Naive B cell (primary cell): ENCODE data around the gene TBC1D9. TPM values are rescaled to one million over a fixed set of nuclear protein-coding genes. Genes with fewer than 3 reads are reported as not detected.

Source experiments
- ATAC-seq, 2 donors: fragments of 150-1000 bp; cut with Tn5 transposase; 2 replicates each; pipeline ENCODE4 v1.10.0; 2021; ENCODE audit warnings: low read depth in 2 of 2, mild to moderate bottlenecking in 2 of 2, moderate library complexity in 2 of 2
- DNase-seq: peaks from one replicate; pipeline ENCODE4 v3.0.0; 2022
- H3K27ac Mint-ChIP-seq, 6 donors: one replicate each; pipeline ENCODE4 v1.8.0; 2020 to 2022; ENCODE audit warnings: mild to moderate bottlenecking in 6 of 6, mixed read lengths in 6 of 6, moderate library complexity in 5 of 6, inconsistent platforms in 2 of 6
- H3K27me3 Mint-ChIP-seq, 3 donors: one replicate each; pipeline ENCODE4 v1.8.0; 2021 to 2022; ENCODE audit warnings: mixed read lengths in 3 of 3, mild to moderate bottlenecking in 1 of 3
- H3K36me3 Mint-ChIP-seq, 2 donors: one replicate each; pipeline ENCODE4 v1.8.0; 2020 to 2022; ENCODE audit warnings: mixed read lengths in 2 of 2, inconsistent platforms in 1 of 2, mild to moderate bottlenecking in 1 of 2
- H3K4me1 Mint-ChIP-seq, 3 donors: one replicate each; pipeline ENCODE4 v1.8.0; 2020 to 2022; ENCODE audit warnings: mixed read lengths in 3 of 3, inconsistent platforms in 1 of 3, mild to moderate bottlenecking in 1 of 3, moderate library complexity in 1 of 3
- H3K4me3 Mint-ChIP-seq, 8 donors: one replicate each; pipeline ENCODE4 v1.8.0; 2020 to 2022; ENCODE audit warnings: mild to moderate bottlenecking in 8 of 8, mixed read lengths in 8 of 8, moderate library complexity in 8 of 8, inconsistent platforms in 2 of 8
- H3K9me3 Mint-ChIP-seq, 7 donors: one replicate each; pipeline ENCODE4 v1.8.0; 2020 to 2022; ENCODE audit warnings: mixed read lengths in 7 of 7, mild to moderate bottlenecking in 5 of 7, inconsistent platforms in 2 of 7, moderate library complexity in 1 of 7
- polyA plus RNA-seq, 6 donors: library from polyadenylated mRNA; unstranded; fragments of 300-500 nt; fragmentation: Illumina TruSeq; gene quantifications; one replicate each; pipeline ENCODE4 v1.2.3, GENCODE V29; 2021; ENCODE audit warnings: low read depth in 6 of 6

Gene TBC1D9
- polyA plus RNA-seq, 6 donors from 2014 or later, result 4.4 to 38.9 (median 21.2) TPM

GRCh38 chr4:140693562-140693961 lies 62.6 kb downstream of the TBC1D9 start:
- no peak for ATAC-seq
- Mint-ChIP-seq H3K27me3 (no peaks in the 10 kb centered on the region), H3K4me1 (peaks cover 38 to 49% (median 41%) of the 10 kb centered on the region in 3 donors), H3K9me3 (no peaks in the 10 kb centered on the region), H3K36me3 (peaks cover 11 to 20% of the 10 kb centered on the region in 2 donors), H3K4me3 (no peak overlapping the region), H3K27ac (peak overlapping the region in 1 of 6 donors; percentile 47)
- no peak for DNase-seq

DNA sequence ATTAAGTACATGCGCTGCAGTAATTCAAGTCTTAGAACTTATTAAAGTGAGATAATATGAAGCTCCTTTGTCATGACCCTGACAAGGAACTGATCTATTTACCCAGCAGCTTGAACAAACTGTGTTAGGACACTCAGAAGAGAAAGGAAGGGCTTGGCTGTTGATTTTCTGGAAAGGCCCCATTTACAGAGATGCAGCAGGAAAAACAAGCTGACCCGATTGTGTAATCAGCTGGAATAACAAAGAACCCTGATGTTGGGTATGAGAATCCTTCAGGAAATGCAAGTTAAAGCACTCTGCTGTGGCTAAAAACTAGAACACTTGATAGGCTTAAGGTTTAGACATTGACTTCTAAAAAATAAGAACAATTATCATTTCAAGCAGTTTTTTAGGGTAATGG lies 64.8 kb downstream of the TBC1D9 start:
- no peak overlapping the region for H3K4me3 Mint-ChIP-seq
- no peaks in the 10 kb centered on the region for H3K27me3 Mint-ChIP-seq
- no peak for ATAC-seq
- H3K4me1 Mint-ChIP-seq, result peaks cover 31 to 43% (median 43%) of the 10 kb centered on the region in 3 donors
- H3K27ac Mint-ChIP-seq, result peak overlapping the region in 1 of 6 donors; percentile 28
- no peak for DNase-seq
- H3K9me3 Mint-ChIP-seq, result no peaks in the 10 kb centered on the region
- peaks cover 7% of the 10 kb centered on the region in 2 donors for H3K36me3 Mint-ChIP-seq

DNA sequence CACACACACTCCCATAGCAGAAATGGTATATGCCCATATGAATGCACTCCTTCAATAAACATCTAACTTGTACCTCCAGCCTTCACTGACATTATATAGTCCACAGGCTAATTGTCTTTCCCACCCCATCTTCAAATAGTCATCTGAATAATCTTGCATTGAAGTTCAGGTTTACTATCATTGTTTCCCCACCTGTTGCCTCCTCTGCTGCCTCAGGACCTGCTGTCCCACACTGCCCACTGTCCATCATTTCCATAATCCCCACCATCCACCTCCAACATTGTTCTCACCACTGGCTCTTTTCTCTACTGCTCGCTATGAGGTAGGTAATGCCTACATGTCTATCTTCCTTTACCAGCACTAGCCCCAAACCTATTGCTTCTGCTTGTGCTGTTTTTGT lies 66.1 kb downstream of the TBC1D9 start:
- ATAC-seq, result no peak
- Mint-ChIP-seq H3K4me3 (peak overlapping the region in 2 of 8 donors; percentile 16 to 65), H3K4me1 (peaks cover 24 to 43% (median 43%) of the 10 kb centered on the region in 3 donors), H3K9me3 (no peaks in the 10 kb centered on the region), H3K27ac (peak overlapping the region in 3 of 6 donors; percentile 56 to 98 (median 60)), H3K36me3 (peaks cover under 1 to 17% of the 10 kb centered on the region in 2 donors), H3K27me3 (no peaks in the 10 kb centered on the region)
- no peak for DNase-seq

GRCh38 chr4:140689623-140690022 lies 66.6 kb downstream of the TBC1D9 start:
- H3K27me3 Mint-ChIP-seq, result no peaks in the 10 kb centered on the region
- H3K4me3 Mint-ChIP-seq, result peak overlapping the region in 1 of 8 donors; percentile 16
- ATAC-seq (no peak), DNase-seq (no peak)
- H3K9me3 Mint-ChIP-seq, result no peaks in the 10 kb centered on the region
- H3K4me1 Mint-ChIP-seq, result peaks cover 24 to 43% (median 43%) of the 10 kb centered on the region in 3 donors
- H3K27ac Mint-ChIP-seq, result peak overlapping the region in 4 of 6 donors; percentile 56 to 98 (median 67)
- peaks cover 5 to 20% of the 10 kb centered on the region in 2 donors for H3K36me3 Mint-ChIP-seq

DNA sequence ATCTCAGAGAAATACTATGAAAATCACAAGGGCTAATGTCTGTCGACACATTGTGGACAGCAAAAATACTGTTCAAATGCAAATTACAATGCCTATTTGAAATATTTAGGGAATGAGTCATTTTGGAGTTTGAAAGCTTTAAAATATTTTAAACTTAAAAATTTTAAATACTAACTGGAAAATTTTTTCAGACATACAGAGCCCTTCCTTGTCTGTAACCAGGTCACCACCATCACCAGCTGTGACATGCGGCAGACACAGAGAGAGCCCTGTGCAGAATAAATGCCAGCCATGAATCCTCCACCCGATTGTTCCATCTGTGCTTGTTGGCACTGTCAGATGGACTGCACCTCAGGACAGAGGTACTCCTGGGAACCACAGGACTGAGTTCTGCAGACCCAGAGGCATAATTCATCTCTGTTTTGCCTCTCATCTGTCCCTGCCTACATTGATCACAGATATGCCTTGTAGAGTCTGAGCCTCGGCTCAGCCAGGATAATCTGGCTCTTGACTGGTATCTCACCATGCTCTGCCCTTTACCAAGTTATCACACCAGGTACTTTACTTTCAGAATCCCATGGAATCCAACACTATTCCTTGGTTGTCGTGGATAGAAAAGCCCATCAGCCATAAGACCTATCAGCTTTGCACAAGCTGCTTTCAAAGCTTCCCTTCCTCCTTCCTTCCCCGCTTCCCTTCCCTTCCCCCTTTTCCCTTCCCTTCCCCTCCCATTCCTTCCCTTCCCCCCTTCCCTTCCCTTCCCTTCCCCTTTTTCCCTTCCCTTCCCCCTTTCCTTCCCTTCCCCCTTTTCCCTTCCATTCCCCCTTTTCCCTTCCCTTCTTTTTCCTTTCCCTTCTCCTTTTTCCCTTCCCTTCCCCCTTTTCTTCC lies 67.2 kb downstream of the TBC1D9 start:
- peak overlapping the region in 4 of 6 donors; percentile 44 to 90 (median 72) for H3K27ac Mint-ChIP-seq
- no peaks in the 10 kb centered on the region for H3K9me3 Mint-ChIP-seq
- H3K27me3 Mint-ChIP-seq, result no peaks in the 10 kb centered on the region
- ATAC-seq (no peak), DNase-seq (no peak)
- peaks cover 24 to 43% (median 42%) of the 10 kb centered on the region in 3 donors for H3K4me1 Mint-ChIP-seq
- no peak overlapping the region for H3K4me3 Mint-ChIP-seq
- peaks cover 7 to 20% of the 10 kb centered on the region in 2 donors for H3K36me3 Mint-ChIP-seq

- Mint-ChIP-seq H3K4me3 (no peak overlapping the region), H3K4me1 (peaks cover 15 to 33% (median 28%) of the 10 kb centered on the region in 3 donors), H3K27me3 (no peaks in the 10 kb centered on the region), H3K9me3 (no peaks in the 10 kb centered on the region), H3K36me3 (peaks cover 10 to 27% of the 10 kb centered on the region in 2 donors), H3K27ac (peak overlapping the region in 1 of 6 donors; percentile 29)
- DNase-seq (no peak), ATAC-seq (no peak)
Observed at GRCh38 chr4:140686796-140687195, 69.4 kb downstream of the TBC1D9 start.

DNA sequence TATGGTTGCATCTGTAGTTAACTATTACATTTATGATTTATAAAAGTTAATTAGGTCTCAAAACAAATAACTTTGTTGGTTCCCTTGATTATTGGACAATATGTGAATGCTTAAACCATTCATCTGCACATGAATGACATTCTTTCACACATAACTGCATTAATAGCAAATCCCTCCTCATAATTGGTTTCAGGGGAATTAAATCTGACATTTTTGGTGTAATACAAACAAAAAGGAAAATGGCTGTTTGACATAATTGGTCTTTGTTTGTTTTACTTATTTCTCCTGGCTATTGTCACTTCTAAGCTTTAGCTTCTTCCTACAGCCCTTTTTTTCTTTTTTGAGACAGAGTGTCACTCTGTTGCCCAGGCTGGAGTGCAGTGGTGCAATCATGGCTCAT lies 71.9 kb downstream of the TBC1D9 start:
- ATAC-seq, result no peak
- Mint-ChIP-seq H3K27ac (no peak overlapping the region), H3K27me3 (no peaks in the 10 kb centered on the region), H3K9me3 (no peaks in the 10 kb centered on the region), H3K36me3 (peaks cover 21 to 34% of the 10 kb centered on the region in 2 donors), H3K4me3 (no peak overlapping the region), H3K4me1 (peaks cover 9 to 19% (median 13%) of the 10 kb centered on the region in 3 donors)
- no peak for DNase-seq

DNA sequence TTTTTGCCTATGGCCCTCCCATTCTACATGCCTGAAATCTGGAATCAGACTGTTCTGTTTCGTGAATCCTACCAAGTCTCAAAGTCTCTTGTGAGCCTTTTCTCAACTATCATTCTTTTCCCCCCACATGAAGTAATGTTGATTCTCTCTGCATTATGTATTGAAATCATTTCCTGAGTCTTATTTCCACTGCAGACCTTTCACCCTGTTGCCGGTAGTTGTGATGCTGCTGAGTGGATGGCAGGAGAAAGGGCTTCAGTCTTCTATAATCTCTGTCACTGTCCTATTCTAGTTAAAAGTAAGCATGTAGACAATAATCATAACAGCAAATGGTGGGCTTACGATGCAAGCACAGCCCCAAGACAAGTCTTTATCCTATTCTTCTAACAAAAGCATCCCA lies 75.0 kb downstream of the TBC1D9 start:
- DNase-seq (no peak), ATAC-seq (no peak)
- H3K27ac Mint-ChIP-seq, result peak overlapping the region in 1 of 6 donors; percentile 48
- no peaks in the 10 kb centered on the region for H3K9me3 Mint-ChIP-seq
- no peak overlapping the region for H3K4me3 Mint-ChIP-seq
- H3K36me3 Mint-ChIP-seq, result peaks cover 45 to 61% of the 10 kb centered on the region in 2 donors
- no peaks in the 10 kb centered on the region for H3K27me3 Mint-ChIP-seq
- H3K4me1 Mint-ChIP-seq, result peaks cover 5 to 6% (median 6%) of the 10 kb centered on the region in 3 donors

GRCh38 chr4:140680686-140681085 lies 75.5 kb downstream of the TBC1D9 start:
- no peak for DNase-seq

DNA sequence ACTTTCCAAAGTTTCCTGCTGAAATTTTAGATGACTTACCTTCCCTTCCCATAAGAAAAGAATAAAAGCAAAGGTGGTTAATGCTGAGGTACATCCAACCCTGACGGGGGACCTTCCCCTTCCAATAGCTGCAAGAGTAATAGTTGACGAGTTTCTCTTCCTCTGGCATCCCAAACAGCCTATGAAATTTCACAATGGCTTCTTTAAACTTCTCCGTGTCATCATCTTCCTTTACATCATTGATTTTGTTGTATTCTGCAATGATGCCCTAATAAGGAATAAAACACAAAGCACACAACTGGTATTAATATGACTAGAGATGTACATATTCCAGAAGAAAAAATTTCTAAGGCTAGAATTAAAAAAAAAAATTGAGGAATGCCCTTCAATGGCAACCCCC lies 76.6 kb downstream of the TBC1D9 start:
- H3K9me3 Mint-ChIP-seq, result no peaks in the 10 kb centered on the region
- no peaks in the 10 kb centered on the region for H3K27me3 Mint-ChIP-seq
- peaks cover 45 to 53% of the 10 kb centered on the region in 2 donors for H3K36me3 Mint-ChIP-seq
- H3K4me3 Mint-ChIP-seq, result no peak overlapping the region
- no peak overlapping the region for H3K27ac Mint-ChIP-seq
- DNase-seq, result no peak
- H3K4me1 Mint-ChIP-seq, result peaks cover 10 to 13% (median 12%) of the 10 kb centered on the region in 3 donors
- ATAC-seq, result no peak

More at GRCh38 chr4:140680686-140681085, 75.5 kb downstream of the TBC1D9 start:
- Mint-ChIP-seq H3K27me3 (no peaks in the 10 kb centered on the region), H3K4me1 (peaks cover 10 to 11% (median 11%) of the 10 kb centered on the region in 3 donors), H3K27ac (peak overlapping the region in 2 of 6 donors; percentile 48 to 54), H3K4me3 (no peak overlapping the region), H3K36me3 (peaks cover 50 to 61% of the 10 kb centered on the region in 2 donors), H3K9me3 (no peaks in the 10 kb centered on the region)
- no peak for ATAC-seq

DNA sequence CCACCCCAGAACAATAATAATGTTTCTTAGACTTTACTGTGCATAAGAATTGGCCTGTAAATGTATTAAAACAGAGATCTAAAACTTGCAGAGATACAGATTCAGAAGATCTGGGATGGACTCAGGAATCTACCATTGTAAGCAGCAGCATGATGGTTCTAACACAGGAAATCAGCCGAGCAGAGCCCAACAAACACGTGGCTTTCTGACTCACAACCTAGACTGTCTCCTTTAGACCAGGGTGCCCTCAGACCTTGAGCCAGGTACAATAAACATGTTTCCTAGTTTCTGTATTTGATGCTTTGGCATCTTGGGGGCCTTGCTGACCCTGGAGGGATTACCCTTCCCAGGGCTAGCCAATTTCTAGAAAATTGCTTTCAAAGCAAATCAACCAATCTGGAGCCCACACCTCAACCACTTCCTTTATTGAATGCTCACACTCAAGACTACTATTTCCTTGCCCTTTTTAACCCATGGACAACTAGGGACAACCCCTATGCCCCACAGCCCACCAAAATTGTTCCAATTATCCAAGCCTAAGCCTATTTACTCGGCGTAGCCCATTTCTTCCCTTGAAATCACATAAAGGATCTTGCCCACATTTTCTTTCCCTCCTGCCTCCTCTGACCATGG lies 80.5 kb downstream of the TBC1D9 start:
- DNase-seq (no peak), ATAC-seq (no peak)
- Mint-ChIP-seq H3K27me3 (no peaks in the 10 kb centered on the region), H3K4me1 (peaks cover 6 to 13% (median 8%) of the 10 kb centered on the region in 3 donors), H3K36me3 (peaks cover 31 to 40% of the 10 kb centered on the region in 2 donors), H3K9me3 (no peaks in the 10 kb centered on the region), H3K27ac (peak overlapping the region in 4 of 6 donors; percentile 26 to 86 (median 78)), H3K4me3 (peak overlapping the region in 1 of 8 donors; percentile 51)

DNA sequence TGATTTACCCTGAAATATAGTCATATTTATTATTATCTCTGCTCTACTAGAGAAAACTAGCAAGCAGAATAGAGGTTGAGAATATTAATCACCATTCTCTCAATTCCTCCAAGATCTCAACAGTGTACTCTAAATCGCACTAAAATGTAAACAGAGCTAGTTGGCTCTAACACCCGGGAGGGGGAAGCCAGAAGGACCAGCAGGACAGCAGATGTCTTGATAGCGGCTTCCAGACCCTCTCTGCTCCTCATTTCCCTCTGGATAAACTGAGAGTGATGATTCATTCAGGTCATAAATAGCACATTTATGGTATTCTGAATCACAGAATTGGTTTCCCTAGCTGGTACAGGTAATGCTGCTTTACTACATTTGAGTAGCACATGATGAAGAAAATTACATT lies 82.5 kb downstream of the TBC1D9 start:
- Mint-ChIP-seq H3K4me3 (no peak overlapping the region), H3K27me3 (no peaks in the 10 kb centered on the region), H3K4me1 (peaks cover 6 to 14% (median 8%) of the 10 kb centered on the region in 3 donors), H3K36me3 (peaks cover 44 to 49% of the 10 kb centered on the region in 2 donors), H3K27ac (no peak overlapping the region), H3K9me3 (no peaks in the 10 kb centered on the region)
- ATAC-seq (no peak), DNase-seq (no peak)

DNA sequence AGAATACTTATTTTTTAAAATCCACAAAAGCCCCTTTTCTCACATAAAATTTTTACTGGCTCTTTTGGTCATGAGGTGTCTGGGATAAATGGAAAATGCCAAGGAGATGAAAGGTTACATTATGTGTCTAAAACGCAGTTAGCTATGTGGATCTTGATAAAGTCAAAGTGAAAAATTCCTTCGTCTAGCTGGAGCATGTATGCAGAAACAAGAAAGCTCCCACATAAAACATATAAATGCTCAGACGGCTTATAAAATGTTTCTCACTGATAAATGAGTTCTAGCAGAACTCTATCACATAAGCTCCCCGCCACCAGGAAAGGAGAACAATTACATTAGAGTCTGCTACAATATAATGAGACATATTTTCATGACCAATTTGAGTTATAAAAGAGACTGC lies 83.8 kb downstream of the TBC1D9 start:
- no peaks in the 10 kb centered on the region for H3K9me3 Mint-ChIP-seq
- DNase-seq, result no peak
- ATAC-seq, result no peak
- H3K4me1 Mint-ChIP-seq, result peaks cover 7 to 10% (median 10%) of the 10 kb centered on the region in 3 donors
- H3K4me3 Mint-ChIP-seq, result no peak overlapping the region
- peaks cover 39 to 44% of the 10 kb centered on the region in 2 donors for H3K36me3 Mint-ChIP-seq
- H3K27me3 Mint-ChIP-seq, result no peaks in the 10 kb centered on the region
- no peak overlapping the region for H3K27ac Mint-ChIP-seq
